NCI-H1930 (cell line): Measurements from ENCODE around the gene NARF.
"Not testable (repeated sequence)": the region's sequence is repeated elsewhere in the genome, so short reads cannot be mapped to it uniquely, and the experiment has no call there.

Experiments
- DNase-seq, 2 experiments: peaks; one replicate each; lab custom pipeline; 2025; lab: John Stamatoyannopoulos, UW

NARF gene

DNA sequence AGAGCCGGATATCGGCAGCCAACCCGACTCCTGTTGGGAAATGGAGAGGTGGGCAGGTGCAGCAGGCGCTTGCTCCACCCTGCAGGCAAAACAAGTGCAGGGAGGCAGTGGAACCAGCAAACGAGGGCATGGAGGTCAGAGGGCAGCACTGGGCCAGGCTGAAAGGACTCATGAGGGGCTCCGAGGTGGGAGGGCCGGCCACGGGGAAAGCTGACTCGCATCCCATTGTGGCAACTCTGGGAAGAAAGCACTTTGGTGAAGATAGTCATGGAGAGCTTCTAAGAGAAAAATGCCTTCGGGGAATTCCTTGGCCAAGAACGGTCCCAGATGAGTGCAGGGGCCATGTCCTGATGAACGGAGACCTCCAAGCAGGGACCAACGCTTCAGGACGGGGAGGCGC is 12.4 kb upstream of the NARF start:
- no peak for DNase-seq

DNA sequence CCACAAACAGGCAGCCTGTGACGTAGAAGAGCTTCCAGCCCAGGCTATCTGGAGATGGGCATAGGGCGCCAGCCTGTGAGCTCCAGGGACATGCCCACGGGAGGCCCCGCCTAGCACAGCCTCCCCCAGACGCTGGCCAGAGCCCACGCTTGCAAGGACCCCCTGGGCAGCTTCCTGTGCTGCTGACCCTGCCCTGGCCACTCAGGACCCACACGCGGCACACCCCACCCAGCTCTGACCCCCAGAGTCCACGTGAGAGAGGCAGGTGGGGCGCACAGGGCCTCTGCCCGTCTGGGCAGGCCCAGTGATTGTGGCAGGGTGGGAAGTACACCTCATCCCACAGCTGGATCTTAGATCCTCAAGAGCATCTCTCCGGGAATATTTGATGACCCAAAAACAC is 11.9 kb upstream of the NARF start:
- DNase-seq: no peak

DNA sequence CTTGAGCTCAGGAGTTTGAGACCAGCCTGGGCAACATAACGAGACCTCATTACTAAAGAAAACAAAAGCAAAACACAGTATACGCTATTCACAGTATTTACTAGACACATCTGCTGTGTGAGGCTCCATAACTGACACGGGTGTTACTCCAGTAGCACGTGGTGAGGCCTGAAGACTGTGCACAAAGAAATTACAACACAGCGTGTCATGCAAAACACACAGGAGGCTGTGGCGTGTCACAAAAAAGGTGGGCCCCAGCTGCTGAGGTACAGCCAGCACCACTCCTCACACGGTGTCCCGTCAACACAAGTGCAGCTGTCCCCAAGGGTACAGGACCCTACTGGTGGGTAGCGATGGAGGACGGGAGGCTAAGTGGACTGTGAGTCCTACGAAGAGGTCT is 10.7 kb upstream of the NARF start:
- DNase-seq: no peak

DNA sequence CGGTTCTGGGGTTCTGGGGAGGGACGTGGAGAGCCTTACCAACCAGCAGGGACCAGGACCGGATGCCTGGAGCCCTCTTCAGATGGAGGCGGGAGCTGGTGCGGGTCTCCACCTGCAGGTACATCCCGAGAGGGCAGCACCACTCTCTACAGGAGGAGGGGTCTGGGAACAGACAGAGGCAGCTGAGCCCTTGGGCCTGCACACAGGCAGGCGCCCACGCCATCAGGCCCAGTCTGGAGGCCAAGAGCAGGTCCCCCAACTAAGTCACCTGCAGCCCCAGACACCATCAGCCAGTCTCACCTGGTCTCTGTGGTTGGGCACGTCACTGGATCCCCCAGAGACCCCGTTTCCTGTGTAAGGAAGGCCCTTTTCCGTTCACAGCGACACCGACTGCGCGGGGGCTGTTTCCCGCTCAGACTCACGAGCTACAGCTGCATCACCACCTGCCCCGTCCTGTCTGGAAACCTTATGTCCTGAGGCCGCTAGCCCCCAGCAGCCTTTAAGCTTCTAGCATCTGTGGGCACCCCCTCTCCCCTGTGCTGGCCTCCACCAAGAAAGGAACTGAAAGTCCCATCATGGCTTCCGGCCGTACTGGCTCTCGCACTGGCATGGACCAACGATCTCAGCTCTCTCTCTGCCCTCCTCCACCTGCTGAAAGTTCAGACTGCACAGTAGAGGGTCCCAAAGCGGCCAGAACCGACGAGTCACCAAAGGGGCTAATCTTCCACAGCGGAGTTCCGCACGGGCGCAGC is 9.2 kb upstream of the NARF start:
- DNase-seq: no peak

DNA sequence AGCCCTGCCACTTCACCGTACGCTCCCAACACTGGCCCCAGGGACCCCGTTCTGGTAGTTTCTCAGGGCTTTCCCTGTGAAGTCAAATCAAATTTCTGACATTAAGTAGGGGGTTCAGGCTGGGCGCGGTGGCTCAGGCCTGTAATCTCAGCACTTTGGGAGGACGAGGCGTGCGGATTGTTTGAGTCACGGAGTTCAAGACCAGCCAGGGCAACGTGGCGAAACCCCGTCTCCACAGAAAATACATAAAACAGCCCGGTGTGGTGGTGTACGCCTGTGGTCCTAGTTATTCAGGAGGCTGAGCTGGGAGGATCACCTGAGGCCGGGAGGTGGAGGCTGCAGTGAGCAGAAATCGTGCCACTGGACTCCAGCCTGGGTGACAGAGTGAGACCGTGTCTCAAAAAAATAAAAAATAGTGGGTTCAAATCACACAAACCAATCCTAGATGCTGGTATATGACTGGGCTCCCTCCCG is 8.6 kb upstream of the NARF start:
- DNase-seq: no peak

DNA sequence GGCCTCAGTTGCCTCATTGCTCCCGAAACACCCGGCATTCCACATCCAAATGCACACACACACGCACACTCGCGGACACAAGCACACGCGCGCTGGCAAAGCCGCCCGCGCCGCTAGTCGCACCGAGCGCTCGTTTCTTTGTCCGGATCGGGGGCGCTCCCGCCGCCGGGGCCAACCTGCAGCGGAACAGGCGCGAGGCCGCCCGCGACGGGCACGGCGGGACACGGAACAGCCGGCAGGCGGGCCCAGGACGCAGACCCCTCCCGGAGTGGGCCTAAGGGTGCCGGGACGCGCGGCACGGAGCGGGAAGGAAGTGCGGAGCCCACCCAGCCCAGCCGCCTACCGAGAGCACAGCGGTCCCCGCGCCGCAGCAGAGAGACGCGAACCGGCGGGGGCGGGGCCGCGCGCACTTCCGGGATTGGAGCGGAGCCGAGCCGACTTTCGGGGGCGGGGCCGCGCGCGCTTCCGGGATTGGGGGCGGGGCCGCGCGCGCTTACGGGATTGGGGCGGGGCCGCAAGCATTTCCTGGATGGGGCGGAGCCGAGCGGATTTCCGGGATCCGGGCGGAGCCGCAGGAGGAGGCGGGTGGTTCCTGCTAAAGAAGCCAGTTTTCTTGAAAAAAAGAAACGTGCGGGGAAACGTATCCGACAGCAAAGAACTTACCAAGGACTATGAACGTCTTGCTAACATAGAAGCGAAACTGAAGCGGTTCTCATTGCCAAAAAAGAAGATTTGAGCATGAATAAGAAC is 8.0 kb upstream of the NARF start, which contains the start of gene CYBC1:
Gene CYBC1, minus strand, starts transcription at position 396 of the 750 bp plus-strand sequence. CDS start 1,498 bp downstream, outside the sequence.
- DNase-seq: peak; percentile 82 to 96

DNA sequence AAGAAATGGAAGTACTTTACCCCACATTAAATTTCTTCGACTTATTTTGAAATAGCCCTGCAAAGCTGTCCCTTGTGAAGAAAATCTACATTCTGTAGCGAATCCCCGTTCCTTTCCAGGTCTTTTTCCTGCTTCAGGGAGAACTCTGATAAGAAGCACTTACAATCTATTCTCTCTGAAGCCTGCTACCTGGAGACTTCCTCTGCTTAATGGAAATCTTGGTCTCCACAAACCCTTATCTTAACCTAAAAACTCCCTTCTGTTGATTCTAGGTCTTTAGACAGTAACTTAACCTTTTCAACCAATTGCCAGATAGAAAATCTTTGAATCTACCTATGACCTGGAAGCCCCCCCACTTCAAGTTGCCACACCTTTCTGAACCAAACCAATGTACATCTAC is 6.4 kb upstream of the NARF start:
- no peak for DNase-seq

DNA sequence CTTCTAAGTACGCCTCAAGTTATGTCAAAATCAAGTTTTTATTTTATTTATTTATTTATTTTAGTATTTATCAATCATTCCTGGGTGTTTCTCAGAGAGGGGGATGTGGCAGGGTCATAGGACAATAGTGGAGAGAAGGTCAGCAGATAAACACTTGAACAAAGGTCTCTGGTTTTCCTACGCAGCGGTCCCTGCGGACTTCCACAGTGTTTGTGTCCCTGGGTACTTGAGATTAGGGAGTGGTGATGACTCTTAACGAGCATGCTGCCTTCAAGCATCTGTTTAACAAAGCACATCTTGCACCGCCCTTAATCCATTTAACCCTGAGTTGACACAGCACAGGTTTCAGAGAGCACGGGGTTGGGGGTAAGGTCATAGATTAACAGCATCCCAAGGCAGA is 5.4 kb upstream of the NARF start:
- DNase-seq: not testable (repeated sequence)

DNA sequence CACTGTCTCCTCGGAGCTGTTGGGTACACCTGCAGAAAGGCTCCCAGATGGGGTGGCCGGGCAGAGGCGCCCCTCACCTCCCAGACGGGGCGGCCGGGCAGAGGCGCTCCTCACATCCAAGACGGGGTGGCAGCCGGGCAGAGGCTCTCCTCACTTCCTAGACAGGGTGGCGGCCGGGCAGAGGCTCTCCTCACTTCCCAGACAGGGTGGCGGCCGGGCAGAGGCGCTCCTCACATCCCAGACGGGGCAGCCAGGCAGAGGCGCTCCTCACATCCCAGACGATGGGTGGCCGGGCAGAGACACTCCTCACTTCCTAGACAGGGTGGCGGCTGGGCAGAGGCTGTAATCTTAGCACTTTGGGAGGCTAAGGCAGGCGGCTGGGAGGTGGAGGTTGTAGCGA is 4.8 kb upstream of the NARF start:
- DNase-seq: not testable (repeated sequence)

DNA sequence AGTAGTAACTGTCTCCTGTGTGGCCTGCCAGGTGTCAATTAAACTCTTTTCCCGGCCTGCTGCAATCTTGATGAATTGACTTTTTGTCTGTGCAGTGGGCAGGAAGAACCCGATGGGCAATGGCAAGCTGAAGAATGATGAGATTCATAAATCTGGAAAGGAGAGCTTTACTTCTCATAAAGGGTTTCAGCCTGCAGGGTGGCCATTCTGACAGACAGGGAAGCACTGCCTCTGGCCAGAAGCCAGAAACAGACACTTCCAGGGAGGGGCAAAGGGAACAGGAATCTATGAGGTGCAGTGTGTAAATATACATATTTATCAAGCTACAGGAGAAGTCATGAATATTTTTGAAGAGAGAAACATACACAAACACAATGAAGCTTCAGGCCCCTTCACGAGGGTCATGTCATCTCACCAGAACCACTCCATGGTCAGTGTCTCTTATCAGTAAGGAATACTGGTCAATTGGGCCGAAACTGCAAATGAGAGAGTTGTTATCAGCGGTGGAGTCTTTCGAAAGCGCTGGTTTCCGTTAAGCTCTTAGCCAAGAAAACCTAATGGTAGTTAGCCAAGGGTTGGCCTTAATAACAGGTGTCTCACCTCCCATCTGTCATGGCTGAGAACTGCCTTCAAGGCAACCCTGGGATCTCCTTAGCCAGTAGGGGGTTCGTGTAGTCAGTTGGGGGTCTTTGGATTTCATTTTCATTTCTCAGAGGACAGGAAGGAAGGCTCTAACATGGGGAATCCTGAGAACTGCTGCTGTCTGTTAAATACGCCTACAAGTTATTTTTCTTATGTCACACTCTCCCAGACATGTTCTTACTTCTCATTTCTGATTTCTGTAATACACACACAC is 1.2 kb upstream of the NARF start:
- no peak for DNase-seq

DNA sequence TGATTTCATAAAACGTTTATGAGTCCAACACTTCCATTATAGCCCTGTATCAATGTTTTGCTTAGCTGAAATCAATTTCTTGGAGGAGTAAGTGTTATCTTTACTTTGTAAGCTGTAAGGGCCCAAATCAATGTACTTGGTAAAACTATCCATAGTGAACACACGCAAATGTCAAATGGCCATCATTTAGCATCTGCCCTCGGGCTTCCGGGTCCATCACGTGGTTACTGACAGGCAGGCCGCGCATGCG is 687 bp upstream of the NARF start:
- DNase-seq: no peak

DNA sequence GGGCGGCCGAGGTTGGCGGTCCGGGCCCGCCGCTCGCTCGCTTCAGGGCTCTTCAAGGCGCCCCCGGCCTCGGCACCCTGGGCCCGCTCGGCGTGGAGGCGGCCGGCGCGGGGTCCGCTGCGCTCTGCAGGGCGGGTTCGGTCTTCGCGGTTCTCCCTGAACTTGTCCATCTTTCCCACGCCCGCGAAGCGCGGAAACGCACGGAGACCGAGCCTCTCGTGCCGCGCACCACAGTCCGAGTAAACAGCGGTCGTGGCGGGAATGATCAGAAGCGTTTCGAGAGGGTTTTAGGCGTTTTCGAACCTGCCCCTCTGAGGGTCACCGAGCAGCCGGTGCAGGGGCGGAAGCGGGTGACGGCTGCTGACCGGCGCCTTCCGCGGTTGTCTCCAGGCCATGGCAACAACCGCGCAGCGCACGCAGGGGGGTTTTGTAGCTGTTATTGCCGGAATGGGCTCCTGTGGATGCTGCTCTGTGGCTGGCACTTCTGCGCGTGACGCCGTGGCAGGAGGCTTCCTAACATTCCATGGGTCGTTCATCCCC is 414 bp downstream of the NARF start:
- no peak for DNase-seq

DNA sequence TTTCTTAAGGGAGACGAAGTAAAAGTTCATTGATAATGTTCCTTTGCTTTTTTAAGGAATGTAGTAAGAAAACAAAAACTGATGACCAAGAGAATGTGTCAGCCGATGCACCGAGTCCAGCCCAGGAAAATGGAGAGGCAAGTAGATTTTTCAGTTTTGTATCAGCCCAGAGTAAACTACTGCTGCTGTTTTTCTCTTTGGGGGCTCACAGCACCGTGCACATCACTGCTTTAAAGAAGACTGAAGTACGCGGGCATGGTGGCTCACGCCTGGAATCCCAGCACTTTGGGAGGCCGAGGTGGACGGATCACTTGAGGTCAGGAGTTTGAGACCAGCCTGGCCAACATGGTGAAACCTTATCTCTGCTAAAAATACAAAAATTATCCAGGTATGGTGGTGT is 1.4 kb downstream of the NARF start:
- DNase-seq: not testable (repeated sequence)

DNA sequence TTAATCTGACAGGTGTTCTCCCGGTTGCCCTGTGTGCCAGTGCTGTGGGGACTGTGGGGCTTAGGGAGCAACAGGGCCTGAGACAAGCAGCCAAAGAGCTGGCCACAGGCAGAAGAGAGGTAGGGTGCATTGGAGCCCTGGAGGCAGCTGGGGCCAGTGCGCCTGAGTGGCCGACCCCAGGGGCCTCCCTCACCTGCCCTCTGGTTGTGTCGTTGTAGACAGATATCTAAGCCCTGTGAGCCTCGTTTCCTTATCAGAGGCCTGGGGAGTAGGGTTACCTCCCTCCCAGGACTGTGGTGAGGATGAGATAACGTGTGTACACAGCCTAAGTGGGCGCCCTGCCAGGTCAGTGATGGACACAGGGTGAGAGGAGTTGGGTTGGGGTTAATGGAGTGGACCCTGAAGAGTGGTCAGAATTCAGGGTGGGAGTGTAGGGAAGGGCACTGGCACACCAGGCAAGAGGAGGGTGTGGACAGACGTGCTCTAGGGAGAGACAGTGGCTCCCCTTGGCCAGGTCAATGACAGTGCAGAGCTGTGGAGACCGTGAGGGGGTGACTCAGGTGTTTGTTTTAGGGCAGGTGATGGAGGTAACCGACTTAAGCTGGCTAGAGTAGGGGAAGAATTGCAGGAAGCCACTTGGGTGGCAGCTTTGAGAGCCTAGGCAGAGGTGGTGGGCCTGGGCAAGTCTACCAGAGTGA is 3.4 kb downstream of the NARF start:
- no peak for DNase-seq

DNA sequence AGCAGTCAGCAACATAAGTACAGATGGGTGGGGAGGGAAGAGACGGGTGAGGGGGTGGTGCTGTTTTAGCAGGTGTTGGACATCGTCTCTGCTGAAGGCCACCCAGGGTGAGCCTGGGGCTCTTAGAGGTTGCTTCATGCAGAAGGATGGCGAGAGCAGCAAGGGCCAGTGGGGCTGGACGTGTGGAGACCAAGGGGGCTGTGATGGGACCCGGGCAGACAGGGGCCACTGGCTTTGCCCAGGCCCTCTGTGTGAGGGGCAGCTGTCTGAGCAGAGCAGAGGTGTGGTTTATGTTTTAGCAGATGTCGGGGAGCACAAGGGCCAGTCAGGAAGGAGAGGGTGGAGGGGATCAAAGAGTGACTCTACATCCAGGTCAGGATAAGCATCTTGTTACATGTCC is 4.8 kb downstream of the NARF start:
- DNase-seq: no peak

DNA sequence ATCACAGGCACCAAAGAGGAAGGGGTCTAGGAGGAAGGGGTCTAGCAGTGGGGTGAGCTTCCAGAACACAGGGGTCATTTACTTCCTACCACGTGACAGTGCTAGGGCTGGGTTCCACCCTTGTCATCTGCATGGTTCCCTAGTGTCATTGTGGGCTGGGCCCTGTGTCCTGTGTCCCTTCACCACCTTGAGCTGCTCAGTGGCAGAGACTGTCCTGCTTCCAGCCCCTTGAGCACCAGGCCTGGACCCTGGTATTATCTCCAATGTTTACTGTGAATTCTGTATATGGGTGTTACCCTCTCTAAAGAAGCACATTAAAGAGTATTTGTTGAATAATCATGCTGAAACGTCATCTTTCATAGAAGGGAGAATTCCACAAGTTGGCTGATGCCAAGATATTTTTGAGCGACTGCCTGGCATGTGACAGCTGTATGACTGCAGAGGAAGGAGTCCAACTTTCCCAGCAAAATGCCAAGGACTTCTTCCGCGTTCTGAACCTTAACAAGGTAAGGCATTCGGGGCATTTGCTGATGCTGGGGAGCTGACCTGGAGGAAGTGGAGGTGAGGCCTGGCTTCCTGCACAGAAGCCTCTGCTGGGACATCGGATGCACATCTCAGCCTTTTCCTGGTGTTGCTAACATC is 5.5 kb downstream of the NARF start:
- no peak for DNase-seq

DNA sequence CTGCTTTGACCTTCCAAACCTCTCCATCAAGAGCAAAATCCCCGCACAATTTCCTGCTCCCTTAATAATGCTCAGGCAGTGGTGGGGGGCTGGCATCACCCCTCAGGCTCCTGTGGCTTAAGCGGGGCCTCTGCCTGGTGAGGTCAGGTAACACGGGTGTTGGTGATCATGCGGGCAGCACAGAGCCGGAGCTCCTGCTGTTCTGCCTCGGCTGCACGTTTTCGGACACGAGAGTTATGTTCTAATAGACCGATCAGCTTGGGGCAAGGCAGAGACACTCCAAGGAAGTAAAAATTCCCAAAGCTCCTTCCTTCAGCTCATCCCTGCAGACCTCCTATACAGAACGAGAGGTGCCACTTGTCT is 6.0 kb downstream of the NARF start:
- no peak for DNase-seq

DNA sequence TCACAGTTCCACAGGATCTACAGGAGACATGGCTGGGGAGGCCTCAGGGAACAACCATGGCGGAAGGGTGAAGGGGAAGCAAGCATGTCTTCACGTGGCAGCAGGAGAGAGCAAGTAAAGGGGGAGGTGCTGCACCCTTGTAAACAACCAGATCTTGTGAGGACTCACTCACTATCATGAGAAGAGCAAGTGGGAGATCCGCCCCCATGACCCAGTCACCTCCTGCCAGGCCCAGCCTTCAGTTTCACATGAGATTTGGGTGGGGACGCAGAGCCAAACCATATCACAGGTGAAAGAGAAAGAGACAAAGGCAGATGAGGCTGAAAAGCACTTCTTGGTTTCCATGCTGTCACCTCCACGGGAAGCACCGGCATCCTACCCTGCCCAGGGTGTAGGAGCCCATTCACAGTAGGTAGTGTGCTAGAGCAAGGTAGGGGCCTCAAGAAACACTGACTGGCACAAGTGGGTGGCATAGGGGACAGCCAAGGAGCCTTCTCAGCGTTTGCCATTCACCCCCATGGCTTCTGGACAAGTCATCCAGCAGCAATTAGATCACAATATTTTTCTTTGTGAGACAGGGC is 6.6 kb downstream of the NARF start:
- no peak for DNase-seq

DNA sequence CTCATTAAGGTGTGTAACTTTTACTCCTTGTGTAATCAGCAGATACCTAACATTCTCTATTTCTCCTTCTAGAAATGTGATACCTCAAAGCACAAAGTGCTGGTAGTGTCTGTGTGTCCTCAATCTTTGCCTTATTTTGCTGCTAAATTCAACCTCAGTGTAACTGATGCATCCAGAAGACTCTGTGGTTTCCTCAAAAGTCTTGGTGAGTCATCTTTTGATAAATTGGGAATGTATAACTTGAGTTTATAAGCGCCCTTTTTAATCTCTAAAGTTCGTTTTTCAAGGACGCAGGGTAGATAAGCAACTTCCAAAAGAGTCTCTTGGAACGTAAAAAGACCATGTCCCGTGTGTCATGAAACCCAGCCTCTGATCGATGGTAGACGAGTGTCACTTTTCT is 10.2 kb downstream of the NARF start:
- no peak for DNase-seq

DNA sequence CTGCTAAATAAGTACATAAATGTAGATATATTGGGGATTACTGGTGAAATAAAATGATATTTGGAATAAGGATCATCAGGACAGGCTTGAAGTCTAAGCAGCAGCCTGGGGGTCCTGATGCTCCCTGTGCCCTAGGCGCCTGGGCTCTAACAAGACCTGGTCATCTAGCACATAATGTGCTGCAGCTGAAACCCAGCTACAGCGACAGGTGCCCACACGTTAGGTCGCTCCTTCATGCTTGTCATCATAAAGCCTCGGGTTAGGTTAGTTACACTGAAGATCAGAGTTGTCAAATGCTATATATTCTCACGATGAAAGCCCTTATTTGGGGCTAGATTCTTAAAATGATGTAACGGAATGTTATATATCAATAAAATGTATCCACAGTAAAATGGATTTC is 11.5 kb downstream of the NARF start:
- no peak for DNase-seq
